Body of pancreas (tissue), 4 donors: ENCODE results near the gene C8B. TPM values are rescaled to one million over a fixed set of nuclear protein-coding genes. Genes with fewer than 3 reads are reported as not detected.

Source experiments
- ATAC-seq: fragments of 150-250 bp; one replicate; pipeline ENCODE4 v1.9.1; 2016
- DNase-seq, 4 donors: peaks; one replicate each; pipeline ENCODE4 v3.0.0-alpha.2; 2019
- H3K27ac ChIP-seq, 4 donors: fragments of 200-600 bp; sonication (generic); 1 replicate in 3 of 4; 2 replicates in 1 of 4; pipeline versions ENCODE4 v1.5.1 to v1.6.1; 2016 to 2019; ENCODE audit warnings: mild to moderate bottlenecking in 1 of 4, mixed read lengths in 1 of 4, moderate library complexity in 1 of 4
- H3K27me3 ChIP-seq, 2 donors: fragments of 200-600 bp; sonication (generic); one replicate each; pipeline ENCODE4 v1.6.0; 2016; ENCODE audit warnings: mild to moderate bottlenecking in 1 of 2
- H3K36me3 ChIP-seq, 2 donors: fragments of 200-600 bp; sonication (generic); replicated peaks in 1 of 2; 2 replicates each; pipeline ENCODE4 v1.5.1; 2016; ENCODE audit warnings: low read depth in 2 of 2; ENCODE audit not compliant: insufficient read depth in 1 of 2
- H3K4me1 ChIP-seq: fragments of 200-600 bp; sonication (generic); one replicate; pipeline ENCODE4 v1.6.0; 2016
- H3K4me3 ChIP-seq, 2 donors: fragments of 200-600 bp; sonication (generic); 1 replicate in 1 of 2; 2 replicates in 1 of 2; pipeline ENCODE4 v1.5.1; 2016 to 2019
- H3K9me3 ChIP-seq, 3 donors: fragments of 200-600 bp; sonication (generic); 1 replicate in 2 of 3; 2 replicates in 1 of 3; pipeline ENCODE4 v1.5.1; 2016
- POLR2A ChIP-seq, 3 donors: fragments of 450-650 bp; IDR thresholded peaks; one replicate each; pipeline ENCODE4 v1.6.1; 2016; ENCODE audit warnings: antibody characterized with exemption in 3 of 3, mild to moderate bottlenecking in 2 of 3
- WGBS, 2 donors: methylation state at CpG; one replicate each; pipeline ENCODE4 v1.1.5; 2017; 5-methylcytosine and 5-hydroxymethylcytosine counted together
- intact Hi-C: fragments of 100-400 bp; cut with DNase I; formaldehyde crosslinking; loops from one replicate; pipeline ENCODE4 v1.15.1; 2023
- total RNA-seq, 2 donors: library from RNA; depleted of rRNA; stranded (reverse); fragments of >200 nt; gene quantifications; one replicate each; pipeline ENCODE4 v1.1.0, GENCODE V29; 2016
- TF ChIP-seq, protein P1 (sequence below), 7 experiments: fragments of 450-650 bp in 4 of 7; fragments of 200-600 bp in 3 of 7; sonication (generic) in 3 of 7; IDR thresholded peaks; one replicate each; pipeline ENCODE4 v1.5.1; 2016 to 2019; ENCODE audit warnings: antibody characterized with exemption in 7 of 7

Gene C8B
- total RNA-seq, 2 donors from 2014 or later, result not detected

DNA sequence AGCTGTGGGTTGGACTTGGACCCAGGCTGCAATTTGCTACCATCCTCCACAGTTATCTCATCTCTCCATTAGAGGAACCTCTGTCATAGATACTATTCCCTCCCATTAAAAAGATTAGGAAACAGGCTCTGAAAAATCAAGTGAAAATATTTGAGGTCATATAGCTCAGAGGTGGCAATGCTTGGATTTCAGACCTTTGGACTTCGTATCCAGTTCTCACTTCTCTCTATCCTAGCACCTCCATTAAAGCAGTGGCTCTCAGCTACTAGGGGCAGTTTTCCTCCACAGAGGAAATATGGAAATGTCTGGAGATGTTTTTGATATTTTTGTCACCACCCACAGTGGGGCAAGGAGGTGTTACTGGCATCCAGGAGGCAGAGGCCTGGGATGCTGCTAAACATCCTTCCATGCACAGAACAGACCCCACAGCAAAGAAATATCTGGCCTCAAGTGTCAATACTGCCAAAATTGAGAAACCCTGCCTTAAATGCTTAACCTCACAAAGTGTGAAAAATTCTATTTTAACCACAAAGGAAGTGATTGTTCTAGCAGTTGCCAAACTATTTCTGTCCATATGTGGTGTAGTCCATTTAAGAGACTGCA lies 57.1 kb downstream of the C8B start:
- no peak overlapping the region for H3K27ac ChIP-seq
- intact Hi-C loops, result no loop called here
- H3K4me1 ChIP-seq, result peaks cover 28% of the 10 kb centered on the region
- WGBS, 2 donors, result 78 to 87% methylated on average over 1 of the region's 1 CpG
- no peak for ATAC-seq
- no peak for TF ChIP-seq POLR2A (IDR thresholded peaks at IDR 0.05)
- TF ChIP-seq, protein P1, sequence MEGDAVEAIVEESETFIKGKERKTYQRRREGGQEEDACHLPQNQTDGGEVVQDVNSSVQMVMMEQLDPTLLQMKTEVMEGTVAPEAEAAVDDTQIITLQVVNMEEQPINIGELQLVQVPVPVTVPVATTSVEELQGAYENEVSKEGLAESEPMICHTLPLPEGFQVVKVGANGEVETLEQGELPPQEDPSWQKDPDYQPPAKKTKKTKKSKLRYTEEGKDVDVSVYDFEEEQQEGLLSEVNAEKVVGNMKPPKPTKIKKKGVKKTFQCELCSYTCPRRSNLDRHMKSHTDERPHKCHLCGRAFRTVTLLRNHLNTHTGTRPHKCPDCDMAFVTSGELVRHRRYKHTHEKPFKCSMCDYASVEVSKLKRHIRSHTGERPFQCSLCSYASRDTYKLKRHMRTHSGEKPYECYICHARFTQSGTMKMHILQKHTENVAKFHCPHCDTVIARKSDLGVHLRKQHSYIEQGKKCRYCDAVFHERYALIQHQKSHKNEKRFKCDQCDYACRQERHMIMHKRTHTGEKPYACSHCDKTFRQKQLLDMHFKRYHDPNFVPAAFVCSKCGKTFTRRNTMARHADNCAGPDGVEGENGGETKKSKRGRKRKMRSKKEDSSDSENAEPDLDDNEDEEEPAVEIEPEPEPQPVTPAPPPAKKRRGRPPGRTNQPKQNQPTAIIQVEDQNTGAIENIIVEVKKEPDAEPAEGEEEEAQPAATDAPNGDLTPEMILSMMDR (IDR thresholded peaks at IDR 0.05), result no peak
- no peaks in the 10 kb centered on the region for H3K9me3 ChIP-seq
- H3K36me3 ChIP-seq, result no peaks in the 10 kb centered on the region
- no peaks in the 10 kb centered on the region for H3K27me3 ChIP-seq
- H3K4me3 ChIP-seq, result no peak overlapping the region
- DNase-seq, result no peak

DNA sequence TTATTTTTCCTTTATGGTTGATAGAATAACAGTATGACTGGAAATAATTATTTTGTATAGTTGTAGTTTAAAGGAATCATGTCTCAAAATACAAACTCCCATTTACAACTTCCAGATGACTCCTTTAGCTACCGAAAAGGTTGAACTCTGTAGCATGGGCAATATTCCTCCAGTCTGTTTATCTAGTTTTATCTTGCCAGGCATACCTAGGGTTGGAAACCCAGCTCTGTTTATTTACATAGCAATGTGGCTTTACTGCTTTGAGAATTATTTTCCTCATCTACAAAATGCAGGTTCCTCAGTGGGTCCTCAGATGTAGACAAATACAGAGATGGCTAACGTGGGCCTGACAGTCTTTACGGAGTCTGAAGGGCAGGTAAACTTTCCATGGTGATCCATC lies 60.1 kb downstream of the C8B start:
- Histone ChIP-seq H3K9me3 (no peaks in the 10 kb centered on the region), H3K27ac (no peak overlapping the region), H3K36me3 (no peaks in the 10 kb centered on the region), H3K4me1 (peaks cover 19% of the 10 kb centered on the region), H3K4me3 (no peak overlapping the region), H3K27me3 (no peaks in the 10 kb centered on the region)
- ATAC-seq, result no peak
- no peak for DNase-seq
- 64 to 77% methylated on average over 3 of the region's 3 CpGs for WGBS, 2 donors
- intact Hi-C loops, result no loop called here
- no peak for TF ChIP-seq POLR2A (IDR thresholded peaks at IDR 0.05)
- TF ChIP-seq, protein P1 (IDR thresholded peaks at IDR 0.05), result no peak

DNA sequence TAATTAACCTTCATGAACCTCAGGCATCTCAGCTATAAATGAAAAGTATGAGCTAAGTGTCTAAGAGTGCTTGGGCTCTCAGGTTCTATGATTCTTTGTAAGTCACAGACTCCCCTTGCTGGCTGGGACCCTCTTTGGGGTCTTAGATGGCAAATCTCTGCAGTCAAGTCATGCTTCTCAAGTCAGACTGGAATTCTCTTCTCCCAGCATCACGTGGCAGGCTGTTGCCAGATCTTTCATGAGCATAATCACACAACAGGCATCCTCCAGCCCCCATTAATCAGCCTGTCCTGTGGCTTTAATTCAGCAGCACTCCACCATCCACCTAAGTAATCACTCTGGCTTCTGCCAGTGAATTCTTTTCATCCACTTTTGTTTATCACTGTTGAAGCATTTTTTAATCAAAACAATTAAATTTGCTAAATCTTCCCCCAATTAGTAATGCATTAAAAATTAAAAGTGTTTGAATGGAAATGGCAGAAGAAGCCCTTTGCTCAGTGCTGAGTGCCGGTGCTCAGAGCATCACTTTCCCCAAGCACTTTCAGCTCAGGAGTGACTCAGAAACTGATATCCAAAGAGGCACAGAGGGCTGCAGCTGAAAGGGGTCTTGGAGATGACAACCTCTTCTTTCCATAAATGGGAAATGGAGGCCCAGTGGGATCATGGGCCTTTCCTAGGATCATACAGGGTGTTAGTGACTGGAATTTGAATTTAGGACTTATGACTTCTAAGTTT lies 61.0 kb downstream of the C8B start:
- Histone ChIP-seq H3K9me3 (no peaks in the 10 kb centered on the region), H3K27me3 (no peaks in the 10 kb centered on the region), H3K4me3 (no peak overlapping the region), H3K4me1 (peaks cover 11% of the 10 kb centered on the region), H3K36me3 (no peaks in the 10 kb centered on the region), H3K27ac (no peak overlapping the region)
- ATAC-seq (no peak), DNase-seq (no peak)
- TF ChIP-seq POLR2A (IDR thresholded peaks at IDR 0.05), result no peak
- TF ChIP-seq, protein P1 (IDR thresholded peaks at IDR 0.05), result no peak
- 68 to 82% methylated on average over 2 of the region's 2 CpGs for WGBS, 2 donors
- intact Hi-C loops, result no loop called here

DNA sequence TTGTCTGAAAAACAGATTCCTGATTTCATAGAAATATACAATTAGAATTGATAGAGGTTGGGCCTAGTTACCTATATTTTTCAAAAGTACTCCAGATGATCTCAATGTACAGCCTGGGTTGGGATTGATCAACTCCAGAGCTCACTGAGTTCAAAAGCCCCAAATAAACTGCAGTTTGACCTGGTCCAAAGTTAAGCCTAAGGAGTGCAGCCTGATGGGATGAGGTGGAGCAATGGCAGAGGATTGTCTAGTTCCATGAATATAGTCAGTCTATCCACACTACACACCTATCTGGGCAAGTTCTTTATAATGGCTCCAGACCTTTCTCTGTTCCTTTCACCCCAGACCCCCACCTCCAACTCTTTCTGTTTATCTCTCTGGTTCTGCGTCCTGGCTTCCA lies 62.0 kb downstream of the C8B start:
- intact Hi-C loops, result no loop called here
- WGBS, 2 donors, result 86 to 88% methylated on average over 1 of the region's 1 CpG
- H3K9me3 ChIP-seq, result no peaks in the 10 kb centered on the region

More for the DNA sequence above, 62.0 kb downstream of the C8B start:
- no peak for TF ChIP-seq POLR2A (IDR thresholded peaks at IDR 0.05)
- TF ChIP-seq, protein P1 (IDR thresholded peaks at IDR 0.05), result no peak
- Histone ChIP-seq H3K4me3 (no peak overlapping the region), H3K27ac (no peak overlapping the region), H3K27me3 (no peaks in the 10 kb centered on the region), H3K36me3 (no peaks in the 10 kb centered on the region), H3K4me1 (peaks cover 8% of the 10 kb centered on the region)
- ATAC-seq, result no peak
- no peak for DNase-seq
